Transverse colon (tissue), 4 donors: ENCODE data around the gene NAA35. TPM values are rescaled to one million over a fixed set of nuclear protein-coding genes. Genes with fewer than 3 reads are reported as not detected.

Experiments
- DNase-seq: peaks from one replicate; pipeline ENCODE4 v3.0.0-alpha.2; 2019
- H3K27ac ChIP-seq, 4 donors: fragments of 200-600 bp; sonication (generic); 2 replicates each; pipeline ENCODE4 v1.5.1; 2016 to 2018; ENCODE audit warnings: inconsistent platforms in 4 of 4
- H3K27me3 ChIP-seq: fragments of 200-600 bp; sonication (generic); 2 replicates; pipeline ENCODE4 v1.5.1; 2017; ENCODE audit warnings: inconsistent platforms
- H3K36me3 ChIP-seq, 4 donors: fragments of 200-600 bp; sonication (generic); 2 replicates each; pipeline ENCODE4 v1.5.1; 2017 to 2019; ENCODE audit warnings: inconsistent platforms in 4 of 4
- H3K4me1 ChIP-seq, 4 donors: fragments of 200-600 bp; sonication (generic); 2 replicates each; pipeline ENCODE4 v1.5.1; 2017 to 2020; ENCODE audit warnings: inconsistent platforms in 4 of 4
- H3K4me3 ChIP-seq, 4 donors: fragments of 200-600 bp; sonication (generic); 1 replicate in 1 of 4; 2 replicates in 3 of 4; pipeline versions ENCODE4 v1.5.1 to v1.6.1; 2017 to 2019; ENCODE audit warnings: inconsistent platforms in 4 of 4
- H3K9me3 ChIP-seq, 2 donors: fragments of 200-600 bp; sonication (generic); 2 replicates each; pipeline ENCODE4 v1.5.1; 2017 to 2019; ENCODE audit warnings: inconsistent platforms in 2 of 2
- CTCF ChIP-seq, 5 experiments: fragments of 200-600 bp in 3 of 5; fragments of 450-650 bp in 2 of 5; sonication (generic) in 3 of 5; IDR thresholded peaks; 1 replicate in 2 of 5; 2 replicates in 3 of 5; pipeline ENCODE4 v1.5.1; 2016 to 2017; ENCODE audit warnings: antibody characterized with exemption in 5 of 5, inconsistent platforms in 3 of 5, mild to moderate bottlenecking in 2 of 5, moderate library complexity in 1 of 5
- EP300 ChIP-seq: sonication (generic); formaldehyde crosslinking; IDR thresholded peaks from one replicate; pipeline ENCODE4 v1.6.1; 2017; ENCODE audit warnings: antibody characterized with exemption, low read depth
- POLR2A ChIP-seq: fragments of 450-650 bp; IDR thresholded peaks from one replicate; pipeline ENCODE4 v1.6.1; 2016; ENCODE audit warnings: antibody characterized with exemption, mild to moderate bottlenecking, moderate library complexity
- POLR2AphosphoS5 ChIP-seq, 3 donors: sonication (generic); formaldehyde crosslinking; IDR thresholded peaks; one replicate each; pipeline ENCODE4 v1.6.1; 2016; ENCODE audit warnings: antibody characterized with exemption in 3 of 3
- WGBS, 2 donors: methylation state at CpG; one replicate each; pipeline ENCODE4 v1.1.5; 2018; ENCODE audit warnings: low coverage in 1 of 2; 5-methylcytosine and 5-hydroxymethylcytosine counted together
- in situ Hi-C, 4 donors: fragments of 200-750 bp; cut with MboI; loops; one replicate each; pipeline versions ENCODE4 v1.15.0 to v1.15.1; 2017; ENCODE audit warnings: low sequenced_read_pairs in 3 of 4, low pct_ligation_motif_present in 1 of 4, low pct_unique_long_range_greater_than_20kb in 1 of 4
- intact Hi-C: fragments of 100-400 bp; cut with DNase I; formaldehyde crosslinking; loops from one replicate; pipeline ENCODE4 v1.15.1; 2023; ENCODE audit warnings: low total_unique reads
- total RNA-seq, 4 donors: library from RNA; depleted of rRNA; stranded (reverse); fragments of >200 nt; gene quantifications; one replicate each; pipeline ENCODE4 v1.1.0, GENCODE V29; 2016

The NAA35 gene
- total RNA-seq, 4 donors from 2014 or later: 24.7 to 51.5 (median 34.5) TPM

GRCh38 chr9:85914108-85914507 lies 26.8 kb upstream of the NAA35 start:
- intact Hi-C loops: no loop called here
- DNase-seq: no peak
- H3K27me3 ChIP-seq: no peaks in the 10 kb centered on the region
- no peaks in the 10 kb centered on the region for H3K9me3 ChIP-seq
- in situ Hi-C loops: no loop called here
- no peak overlapping the region for H3K27ac ChIP-seq
- TF ChIP-seq CTCF (IDR thresholded peaks at IDR 0.05) (no peak), POLR2AphosphoS5 (IDR thresholded peaks at IDR 0.05) (no peak), POLR2A (no peak), EP300 (no peak)
- no peak overlapping the region for H3K4me3 ChIP-seq
- H3K4me1 ChIP-seq: no peaks in the 10 kb centered on the region
- H3K36me3 ChIP-seq: no peaks in the 10 kb centered on the region

- in situ Hi-C loops (no loop called here), intact Hi-C loops (no loop called here)
- Histone ChIP-seq H3K27ac (no peak overlapping the region), H3K4me1 (no peaks in the 10 kb centered on the region), H3K9me3 (no peaks in the 10 kb centered on the region), H3K36me3 (no peaks in the 10 kb centered on the region), H3K4me3 (no peak overlapping the region), H3K27me3 (no peaks in the 10 kb centered on the region)
- TF ChIP-seq POLR2A: no peak
- TF ChIP-seq EP300: no peak
- no peak for TF ChIP-seq CTCF (IDR thresholded peaks at IDR 0.05)
- no peak for TF ChIP-seq POLR2AphosphoS5 (IDR thresholded peaks at IDR 0.05)
- 83 to 84% methylated on average over 7 of the region's 7 CpGs for WGBS, 2 donors
- no peak for DNase-seq
Measured at GRCh38 chr9:85917756-85918155, 23.2 kb upstream of the NAA35 start.

- DNase-seq: no peak
- Histone ChIP-seq H3K36me3 (no peaks in the 10 kb centered on the region), H3K9me3 (no peaks in the 10 kb centered on the region), H3K4me1 (no peaks in the 10 kb centered on the region), H3K27me3 (no peaks in the 10 kb centered on the region), H3K27ac (no peak overlapping the region), H3K4me3 (no peak overlapping the region)
- no peak for TF ChIP-seq EP300
- TF ChIP-seq POLR2AphosphoS5 (IDR thresholded peaks at IDR 0.05): no peak
- no peak for TF ChIP-seq CTCF (IDR thresholded peaks at IDR 0.05)
- no peak for TF ChIP-seq POLR2A
- in situ Hi-C loops (loop anchor here in 1 of 4 donors (25.0 kb wide), 2 partner anchors 362 to 1963 kb away; partner anchors contain the start of gene ISCA1), intact Hi-C loops (no loop called here)
- WGBS, 2 donors: 86 to 100% methylated on average over 3 to 5 of the region's 5 CpGs
Measured at GRCh38 chr9:85925493-85925892, 15.5 kb upstream of the NAA35 start.

- in situ Hi-C loops: loop anchor here in 1 of 4 donors (25.0 kb wide), 2 partner anchors 360 to 1965 kb away; partner anchors contain the start of gene ISCA1
Measured at GRCh38 chr9:85927076-85927475, 13.9 kb upstream of the NAA35 start.

More at GRCh38 chr9:85927076-85927475, 13.9 kb upstream of the NAA35 start:
- no peaks in the 10 kb centered on the region for H3K4me1 ChIP-seq
- intact Hi-C loops: no loop called here
- H3K36me3 ChIP-seq: no peaks in the 10 kb centered on the region
- 87% methylated on average over 2 of the region's 2 CpGs for WGBS, 2 donors
- no peaks in the 10 kb centered on the region for H3K9me3 ChIP-seq
- DNase-seq: no peak
- no peaks in the 10 kb centered on the region for H3K27me3 ChIP-seq
- no peak overlapping the region for H3K4me3 ChIP-seq
- TF ChIP-seq EP300 (no peak), POLR2A (no peak), POLR2AphosphoS5 (IDR thresholded peaks at IDR 0.05) (no peak), CTCF (IDR thresholded peaks at IDR 0.05) (no peak)
- H3K27ac ChIP-seq: no peak overlapping the region
